K562 (cell line): ENCODE measurements around the gene INSIG1. TPM values are rescaled to one million over a fixed set of nuclear protein-coding genes. Genes with fewer than 3 reads are reported as not detected.

Experiments
- ATAC-seq: fragments of 200-7000 bp; cut with Tn5 transposase; 3 replicates; pipeline ENCODE4 v1.9.1; 2020; ENCODE audit warnings: moderate library complexity
- BruUV-seq: library from RNA; stranded (reverse); fragments of 400-500 nt; replicated peaks from 2 replicates; lab custom pipeline; 2021; lab: Mats Ljungman, UMichigan
- CTCF ChIA-PET: fragments of 300-600 bp; formaldehyde crosslinking; extraction: SDS; loops from one replicate; lab custom pipeline; 2021; ENCODE audit warnings: low intra/inter-chr PET ratio; lab: Yijun Ruan, JAX
- POLR2A ChIA-PET: fragments of 300-600, 350-650 bp; sonication (Branson Sonifier 250); formaldehyde crosslinking; extraction: SDS; loops from one replicate; lab custom pipeline; 2021; ENCODE audit warnings: antibody characterized with exemption, inconsistent platforms; lab: Yijun Ruan, JAX
- DNase-seq, 4 experiments: peaks; one replicate each; pipeline versions ENCODE4 v3.0.0 to v3.0.0-alpha.2; 2011 to 2018; ENCODE audit warnings: low spot score in 3 of 4, mixed read lengths in 3 of 4; ENCODE audit errors: extremely low read depth in 1 of 4
- FAIRE-seq: peaks from 2 replicates; lab custom pipeline; 2011; peaks lifted over from hg19 to GRCh38; lab: Jason Lieb, UNC
- H2AFZ ChIP-seq: 2 replicates; pipeline ENCODE4 v1.6.0; 2011; ENCODE audit warnings: low read depth, low read length, control low read depth, inconsistent platforms
- H3K27ac ChIP-seq: fragments of 200-600 bp; 3 replicates; pipeline ENCODE4 v1.8.0; 2011; ENCODE audit warnings: low read depth, mild to moderate bottlenecking, control low read depth, inconsistent platforms, low read length, moderate library complexity, mixed read lengths; ENCODE audit errors: extremely low read depth
- H3K27me3 ChIP-seq, 2 experiments: fragments of 300-600 bp in 1 of 2; 2 replicates in 1 of 2; 3 replicates in 1 of 2; pipeline versions ENCODE4 v1.6.0 to v1.8.0; 2011; ENCODE audit warnings: inconsistent platforms in 2 of 2, low read length in 2 of 2, mild to moderate bottlenecking in 1 of 2, mixed read lengths in 1 of 2, moderate library complexity in 1 of 2; ENCODE audit not compliant: control insufficient read depth in 2 of 2, insufficient read depth in 2 of 2
- H3K36me3 ChIP-seq: fragments of 300-600 bp; 3 replicates; pipeline ENCODE4 v1.8.0; 2011; ENCODE audit warnings: mild to moderate bottlenecking, low read length, inconsistent platforms; ENCODE audit not compliant: control insufficient read depth, insufficient read depth
- H3K4me1 ChIP-seq, 2 experiments: fragments of 200-600 bp in 1 of 2; replicated peaks in 1 of 2; 2 replicates in 1 of 2; 3 replicates in 1 of 2; pipeline versions ENCODE4 v1.5.1 to v1.8.0; 2011; ENCODE audit warnings: inconsistent platforms in 2 of 2, low read length in 2 of 2, mild to moderate bottlenecking in 1 of 2, mixed read lengths in 1 of 2, moderate library complexity in 1 of 2; ENCODE audit not compliant: control insufficient read depth in 2 of 2, insufficient read depth in 2 of 2
- H3K4me2 ChIP-seq: 2 replicates; pipeline ENCODE4 v1.6.1; 2011; ENCODE audit warnings: low read length, control low read depth, inconsistent platforms, mixed read lengths; ENCODE audit not compliant: insufficient read depth
- H3K4me3 ChIP-seq: fragments of 200-600 bp; sonication (generic), shearing (Covaris generic); 2 replicates; pipeline ENCODE4 v1.5.1; 2016; ENCODE audit warnings: control low read depth, inconsistent platforms
- H3K79me2 ChIP-seq: fragments of 200-600 bp; 3 replicates; pipeline ENCODE4 v1.8.0; 2011; ENCODE audit warnings: low read length, inconsistent platforms; ENCODE audit not compliant: control insufficient read depth, insufficient read depth
- H3K9ac ChIP-seq, 2 experiments: 2 replicates each; pipeline versions ENCODE4 v1.6.0 to v1.6.1; 2011; ENCODE audit warnings: low read depth in 2 of 2, low read length in 2 of 2, control low read depth in 1 of 2, inconsistent platforms in 1 of 2, mild to moderate bottlenecking in 1 of 2, mixed read lengths in 1 of 2; ENCODE audit not compliant: insufficient read depth in 1 of 2
- H3K9me1 ChIP-seq: one replicate; pipeline ENCODE4 v1.6.0; 2011; ENCODE audit warnings: inconsistent platforms, mild to moderate bottlenecking, low read length, moderate library complexity; ENCODE audit not compliant: control insufficient read depth, insufficient read depth
- H3K9me3 ChIP-seq: replicated peaks from 2 replicates; pipeline ENCODE4 v1.5.1; 2011; ENCODE audit warnings: low read depth, low read length, inconsistent platforms; ENCODE audit not compliant: control insufficient read depth, insufficient read depth
- H4K20me1 ChIP-seq: replicated peaks from 2 replicates; pipeline ENCODE4 v1.6.1; 2011; ENCODE audit warnings: low read length, inconsistent platforms, mixed read lengths; ENCODE audit not compliant: control insufficient read depth, insufficient read depth
- MCM5 ChIP-seq: fragments of 450-650 bp; IDR thresholded peaks from 2 replicates; pipeline ENCODE4 v1.6.1; 2016; ENCODE audit warnings: low read depth
- NFIC ChIP-seq: fragments of 450-650 bp; IDR thresholded peaks from 2 replicates; pipeline ENCODE4 v1.6.1; 2017; ENCODE audit warnings: mild to moderate bottlenecking, inconsistent platforms
- POU5F1 ChIP-seq: fragments of 150-350 bp; IDR thresholded peaks from 2 replicates; pipeline ENCODE4 v1.6.1; 2014; ENCODE audit warnings: borderline replicate concordance, low read length, low read depth, mild to moderate bottlenecking; ENCODE audit not compliant: partially characterized antibody
- RBM22 ChIP-seq: fragments of 200-400 bp; formaldehyde crosslinking; IDR thresholded peaks from 2 replicates; pipeline ENCODE4 v1.6.1; 2018; ENCODE audit warnings: low read length, low read depth; ENCODE audit not compliant: poor library complexity, severe bottlenecking
- RBM25 ChIP-seq: fragments of 200-400 bp; formaldehyde crosslinking; IDR thresholded peaks from 2 replicates; pipeline ENCODE4 v1.6.1; 2018; ENCODE audit warnings: low read length, low read depth, moderate library complexity; ENCODE audit not compliant: severe bottlenecking
- RFX1 ChIP-seq: fragments of 450-650 bp; IDR thresholded peaks from 2 replicates; pipeline ENCODE4 v1.6.1; 2016; ENCODE audit warnings: mild to moderate bottlenecking, moderate library complexity
- WGBS: fragments of 100-300 bp; shearing (Covaris generic); methylation state at CpG from one replicate; pipeline ENCODE4 v1.1.6; 2016; ENCODE audit warnings: low coverage, mixed read lengths; ENCODE audit not compliant: insufficient coverage; ENCODE audit errors: missing lambda C conversion rate; 5-methylcytosine and 5-hydroxymethylcytosine counted together
- in situ Hi-C: fragments of 300-500 bp; cut with MboI; formaldehyde crosslinking; loops from 4 replicates; pipeline ENCODE4 v1.15.0; 2018; ENCODE audit warnings: inconsistent platforms, mixed read lengths
- intact Hi-C: fragments of 100-400 bp; cut with micrococcal nuclease; formaldehyde crosslinking; loops from 2 replicates; pipeline ENCODE4 v1.14.2; 2022
- polyA plus RNA-seq, 8 experiments: library from polyadenylated mRNA; depleted of rRNA in 4 of 8; stranded (reverse) in 5 of 8; unstranded in 3 of 8; fragments of >200 nt; fragmentation: Nextera tagmentation in 2 of 8; fragmentation: Illumina TruSeq in 1 of 8; extraction: Ambion mirVana in 2 of 8; extraction: Trizol in 1 of 8; gene quantifications; 2 replicates each; pipeline versions ENCODE4 v1.2.1 to v1.2.3, GENCODE V29; 2011 to 2014; ENCODE audit warnings: inconsistent platforms in 1 of 8, missing spikeins in 1 of 8
- total RNA-seq, 7 experiments: library from RNA; depleted of rRNA in 6 of 7; stranded (reverse); fragments of >200 nt in 6 of 7; fragmentation: Illumina TruSeq in 2 of 7; extraction: Trizol in 2 of 7; gene quantifications; 2 replicates each; pipeline versions ENCODE4 v1.2.1 to v1.2.3, GENCODE V29; 2011 to 2021; ENCODE audit warnings: low replicate concordance in 1 of 7
- TF ChIP-seq, protein P1 (sequence below): fragments of 250-450 bp; sonication (Bioruptor Pico); IDR thresholded peaks from 2 replicates; pipeline ENCODE4 v1.6.1; 2021; ENCODE audit warnings: mild to moderate bottlenecking
- TF ChIP-seq, protein P2 (sequence below): fragments of 250-450 bp; sonication (Bioruptor Pico); IDR thresholded peaks from 2 replicates; pipeline ENCODE4 v1.5.0; 2021; ENCODE audit warnings: mild to moderate bottlenecking, moderate library complexity
- TF ChIP-seq, protein P3 (sequence below): IDR thresholded peaks from 2 replicates; pipeline ENCODE4 v1.6.1; 2012; ENCODE audit warnings: low read depth, low read length, improper control_type of control experiment, borderline replicate concordance
- TF ChIP-seq, protein P4 (sequence below): sonication (generic); formaldehyde crosslinking; IDR thresholded peaks from 2 replicates; pipeline ENCODE4 v1.8.1; 2023; ENCODE audit warnings: missing genetic modification reagents, mild to moderate bottlenecking, borderline replicate concordance
- TF ChIP-seq, protein P5 (sequence below): sonication (generic); formaldehyde crosslinking; IDR thresholded peaks from 2 replicates; pipeline ENCODE4 v1.8.0; 2022; ENCODE audit warnings: mild to moderate bottlenecking, missing genetic modification reagents

Gene INSIG1
- total and polyA plus RNA-seq, 9 of the 15 experiments (the other 6 are each of a cell fraction or from before 2014, with no cell fraction given) = 57.1 to 787 (median 238) TPM

DNA sequence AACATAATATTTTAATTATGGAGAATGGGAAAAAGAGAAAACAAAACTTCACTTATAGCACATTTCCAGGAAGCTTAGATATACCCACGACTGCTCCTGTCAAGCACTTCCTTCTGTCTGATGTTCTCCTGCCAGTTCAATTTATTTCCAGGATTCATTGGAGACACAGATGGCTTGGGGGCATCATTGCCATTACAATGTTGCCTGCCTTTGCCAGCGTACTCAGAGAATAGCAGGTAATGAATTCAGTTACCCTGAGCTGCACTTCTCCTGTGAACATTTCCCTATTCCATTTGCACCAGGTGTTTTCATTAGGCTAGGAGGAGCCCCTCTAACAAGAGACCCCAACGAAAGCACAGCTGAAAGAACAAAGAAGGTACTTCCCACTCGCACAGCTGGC is 33.7 kb downstream of the INSIG1 start:
- Histone ChIP-seq H3K9me1 (no peaks in the 10 kb centered on the region), H3K79me2 (no peaks in the 10 kb centered on the region), H3K4me1 (peaks cover 0 to 3% of the 10 kb centered on the region in 2 experiments; a peak in 1 of 5 replicates), H3K36me3 (no peaks in the 10 kb centered on the region), H3K4me3 (no peak overlapping the region), H4K20me1 (no peaks in the 10 kb centered on the region; the same call in none of the 2 replicates), H3K9me3 (no peaks in the 10 kb centered on the region), H3K27ac (no peak overlapping the region), H2AFZ (no peak overlapping the region), H3K9ac (no peak overlapping the region), H3K4me2 (no peak overlapping the region), H3K27me3 (peaks cover 51 to 66% of the 10 kb centered on the region in 2 experiments)
- in situ Hi-C loops (no loop called here), intact Hi-C loops (no loop called here)
- ATAC-seq = no peak
- no peak for FAIRE-seq
- BruUV-seq = no TSS peak
- no peak for DNase-seq
- no peak for TF ChIP-seq RBM22
- TF ChIP-seq RFX1 = no peak
- TF ChIP-seq, protein P1, sequence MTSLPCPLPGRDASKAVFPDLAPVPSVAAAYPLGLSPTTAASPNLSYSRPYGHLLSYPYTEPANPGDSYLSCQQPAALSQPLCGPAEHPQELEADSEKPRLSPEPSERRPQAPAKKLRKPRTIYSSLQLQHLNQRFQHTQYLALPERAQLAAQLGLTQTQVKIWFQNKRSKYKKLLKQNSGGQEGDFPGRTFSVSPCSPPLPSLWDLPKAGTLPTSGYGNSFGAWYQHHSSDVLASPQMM (CRISPR knock-in tag) = no peak
- TF ChIP-seq, protein P2, sequence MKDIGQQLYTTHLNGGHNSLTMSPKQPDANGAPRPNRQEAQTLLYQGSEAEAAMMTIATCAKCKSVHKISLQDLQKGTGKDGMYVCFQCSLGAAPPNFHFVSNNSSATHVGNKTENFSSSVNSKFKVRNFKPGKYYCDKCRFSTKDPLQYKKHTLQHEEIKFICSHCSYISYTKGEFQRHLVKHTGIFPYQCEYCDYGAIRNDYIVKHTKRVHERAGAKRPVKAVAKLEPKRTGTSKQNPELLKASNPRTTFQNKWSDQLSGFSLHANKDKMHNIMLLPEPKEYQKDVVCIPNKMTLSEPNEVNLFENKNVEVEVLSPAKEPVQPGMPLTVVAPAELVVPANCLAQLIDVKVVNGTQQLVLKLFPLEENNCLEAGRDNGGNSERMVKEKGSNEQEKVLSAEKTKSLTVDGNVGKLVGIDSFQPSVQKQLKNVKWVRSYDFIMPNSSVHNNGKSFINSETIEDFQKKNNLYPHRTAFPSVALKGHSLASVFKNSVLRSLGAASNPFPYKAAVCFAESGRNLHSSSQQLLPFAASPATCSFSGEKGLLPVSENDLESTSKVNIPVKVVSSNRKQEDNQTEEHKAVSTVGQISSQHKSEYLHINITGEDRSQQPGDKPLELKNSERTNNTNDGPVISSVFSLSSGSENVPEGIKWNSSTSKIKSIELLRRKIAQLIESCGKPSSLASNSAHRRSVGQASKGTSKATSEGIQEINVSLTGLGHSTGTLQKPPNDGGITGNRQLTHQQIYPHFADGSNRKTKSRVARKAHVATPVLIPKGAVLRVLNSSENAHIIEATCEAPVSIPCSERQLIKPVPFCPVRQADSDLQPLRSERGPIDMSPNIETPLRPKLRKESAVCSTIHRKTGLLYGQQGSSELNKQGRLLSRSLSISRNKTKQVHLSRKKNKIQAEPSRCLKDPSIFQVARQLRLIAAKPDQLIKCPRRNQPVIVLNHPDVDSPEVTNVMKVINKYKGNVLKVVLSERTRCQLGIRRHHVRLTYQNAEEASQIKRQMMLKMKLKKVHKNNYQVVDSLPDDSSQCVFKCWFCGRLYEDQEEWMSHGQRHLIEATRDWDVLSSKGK (CRISPR knock-in tag) = no peak
- TF ChIP-seq NFIC = no peak
- TF ChIP-seq, protein P3, sequence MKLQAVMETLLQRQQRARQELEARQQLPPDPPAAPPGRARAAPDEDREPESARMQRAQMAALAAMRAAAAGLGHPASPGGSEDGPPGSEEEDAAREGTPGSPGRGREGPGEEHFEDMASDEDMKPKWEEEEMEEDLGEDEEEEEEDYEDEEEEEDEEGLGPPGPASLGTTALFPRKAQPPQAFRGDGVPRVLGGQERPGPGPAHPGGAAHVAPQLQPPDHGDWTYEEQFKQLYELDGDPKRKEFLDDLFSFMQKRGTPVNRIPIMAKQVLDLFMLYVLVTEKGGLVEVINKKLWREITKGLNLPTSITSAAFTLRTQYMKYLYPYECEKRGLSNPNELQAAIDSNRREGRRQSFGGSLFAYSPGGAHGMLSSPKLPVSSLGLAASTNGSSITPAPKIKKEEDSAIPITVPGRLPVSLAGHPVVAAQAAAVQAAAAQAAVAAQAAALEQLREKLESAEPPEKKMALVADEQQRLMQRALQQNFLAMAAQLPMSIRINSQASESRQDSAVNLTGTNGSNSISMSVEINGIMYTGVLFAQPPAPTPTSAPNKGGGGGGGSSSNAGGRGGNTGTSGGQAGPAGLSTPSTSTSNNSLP = no peak
- no peak for TF ChIP-seq MCM5
- TF ChIP-seq POU5F1 = no peak
- TF ChIP-seq, protein P4, sequence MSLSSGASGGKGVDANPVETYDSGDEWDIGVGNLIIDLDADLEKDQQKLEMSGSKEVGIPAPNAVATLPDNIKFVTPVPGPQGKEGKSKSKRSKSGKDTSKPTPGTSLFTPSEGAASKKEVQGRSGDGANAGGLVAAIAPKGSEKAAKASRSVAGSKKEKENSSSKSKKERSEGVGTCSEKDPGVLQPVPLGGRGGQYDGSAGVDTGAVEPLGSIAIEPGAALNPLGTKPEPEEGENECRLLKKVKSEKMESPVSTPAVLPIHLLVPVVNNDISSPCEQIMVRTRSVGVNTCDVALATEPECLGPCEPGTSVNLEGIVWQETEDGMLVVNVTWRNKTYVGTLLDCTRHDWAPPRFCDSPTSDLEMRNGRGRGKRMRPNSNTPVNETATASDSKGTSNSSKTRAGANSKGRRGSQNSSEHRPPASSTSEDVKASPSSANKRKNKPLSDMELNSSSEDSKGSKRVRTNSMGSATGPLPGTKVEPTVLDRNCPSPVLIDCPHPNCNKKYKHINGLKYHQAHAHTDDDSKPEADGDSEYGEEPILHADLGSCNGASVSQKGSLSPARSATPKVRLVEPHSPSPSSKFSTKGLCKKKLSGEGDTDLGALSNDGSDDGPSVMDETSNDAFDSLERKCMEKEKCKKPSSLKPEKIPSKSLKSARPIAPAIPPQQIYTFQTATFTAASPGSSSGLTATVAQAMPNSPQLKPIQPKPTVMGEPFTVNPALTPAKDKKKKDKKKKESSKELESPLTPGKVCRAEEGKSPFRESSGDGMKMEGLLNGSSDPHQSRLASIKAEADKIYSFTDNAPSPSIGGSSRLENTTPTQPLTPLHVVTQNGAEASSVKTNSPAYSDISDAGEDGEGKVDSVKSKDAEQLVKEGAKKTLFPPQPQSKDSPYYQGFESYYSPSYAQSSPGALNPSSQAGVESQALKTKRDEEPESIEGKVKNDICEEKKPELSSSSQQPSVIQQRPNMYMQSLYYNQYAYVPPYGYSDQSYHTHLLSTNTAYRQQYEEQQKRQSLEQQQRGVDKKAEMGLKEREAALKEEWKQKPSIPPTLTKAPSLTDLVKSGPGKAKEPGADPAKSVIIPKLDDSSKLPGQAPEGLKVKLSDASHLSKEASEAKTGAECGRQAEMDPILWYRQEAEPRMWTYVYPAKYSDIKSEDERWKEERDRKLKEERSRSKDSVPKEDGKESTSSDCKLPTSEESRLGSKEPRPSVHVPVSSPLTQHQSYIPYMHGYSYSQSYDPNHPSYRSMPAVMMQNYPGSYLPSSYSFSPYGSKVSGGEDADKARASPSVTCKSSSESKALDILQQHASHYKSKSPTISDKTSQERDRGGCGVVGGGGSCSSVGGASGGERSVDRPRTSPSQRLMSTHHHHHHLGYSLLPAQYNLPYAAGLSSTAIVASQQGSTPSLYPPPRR (CRISPR knock-in tag) = no peak
- TF ChIP-seq RBM25 = no peak
- TF ChIP-seq, protein P5, sequence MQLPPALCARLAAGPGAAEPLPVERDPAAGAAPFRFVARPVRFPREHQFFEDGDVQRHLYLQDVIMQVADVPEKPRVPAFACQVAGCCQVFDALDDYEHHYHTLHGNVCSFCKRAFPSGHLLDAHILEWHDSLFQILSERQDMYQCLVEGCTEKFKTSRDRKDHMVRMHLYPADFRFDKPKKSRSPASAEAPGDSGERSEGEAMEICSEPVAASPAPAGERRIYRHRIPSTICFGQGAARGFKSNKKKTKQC (CRISPR knock-in tag) = no peak
- CTCF ChIA-PET = no interaction called here
- WGBS = 3% methylated on average over 4 of the region's 4 CpGs
- POLR2A ChIA-PET = interaction anchor here (1.3 kb wide), 1 partner anchor 11 kb away, joined by 4 read pairs; no protein-coding TSS in a partner anchor
